Measurements from ENCODE around the gene AGPAT4. TPM values are rescaled to one million over a fixed set of nuclear protein-coding genes. Genes with fewer than 3 reads are reported as not detected.

The AGPAT4 gene
- total RNA-seq, 2 donors from 2014 or later: 3.6 to 9.2 TPM

- H3K9ac ChIP-seq (ENCODE audit: low read depth in 2 of 2, low read length in 2 of 2): no peak overlapping the region
- DNase-seq: no peak
- no peak overlapping the region for H3K27ac ChIP-seq
- H3K4me1 ChIP-seq: no peaks in the 10 kb centered on the region
- no peak overlapping the region for H3K4me3 ChIP-seq
- intact Hi-C loops (cut with DNase I): no loop called here
- no peaks in the 10 kb centered on the region for H3K36me3 ChIP-seq
- TF ChIP-seq, protein P1, sequence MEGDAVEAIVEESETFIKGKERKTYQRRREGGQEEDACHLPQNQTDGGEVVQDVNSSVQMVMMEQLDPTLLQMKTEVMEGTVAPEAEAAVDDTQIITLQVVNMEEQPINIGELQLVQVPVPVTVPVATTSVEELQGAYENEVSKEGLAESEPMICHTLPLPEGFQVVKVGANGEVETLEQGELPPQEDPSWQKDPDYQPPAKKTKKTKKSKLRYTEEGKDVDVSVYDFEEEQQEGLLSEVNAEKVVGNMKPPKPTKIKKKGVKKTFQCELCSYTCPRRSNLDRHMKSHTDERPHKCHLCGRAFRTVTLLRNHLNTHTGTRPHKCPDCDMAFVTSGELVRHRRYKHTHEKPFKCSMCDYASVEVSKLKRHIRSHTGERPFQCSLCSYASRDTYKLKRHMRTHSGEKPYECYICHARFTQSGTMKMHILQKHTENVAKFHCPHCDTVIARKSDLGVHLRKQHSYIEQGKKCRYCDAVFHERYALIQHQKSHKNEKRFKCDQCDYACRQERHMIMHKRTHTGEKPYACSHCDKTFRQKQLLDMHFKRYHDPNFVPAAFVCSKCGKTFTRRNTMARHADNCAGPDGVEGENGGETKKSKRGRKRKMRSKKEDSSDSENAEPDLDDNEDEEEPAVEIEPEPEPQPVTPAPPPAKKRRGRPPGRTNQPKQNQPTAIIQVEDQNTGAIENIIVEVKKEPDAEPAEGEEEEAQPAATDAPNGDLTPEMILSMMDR (IDR thresholded peaks at IDR 0.05): no peak
- H3K9me3 ChIP-seq: no peaks in the 10 kb centered on the region
- H3K27me3 ChIP-seq: no peaks in the 10 kb centered on the region
These were observed 7.2 kb downstream of the AGPAT4 start for GRCh38 chr6:161266513-161267230.

- no peaks in the 10 kb centered on the region for H3K4me1 ChIP-seq
- intact Hi-C loops (cut with DNase I): no loop called here
- no peak for DNase-seq
- no peak overlapping the region for H3K4me3 ChIP-seq
- H3K27ac ChIP-seq: no peak overlapping the region
- H3K9ac ChIP-seq (ENCODE audit: low read depth in 2 of 2, low read length in 2 of 2): no peak overlapping the region
- TF ChIP-seq, protein P1 (IDR thresholded peaks at IDR 0.05): no peak
- H3K27me3 ChIP-seq: no peaks in the 10 kb centered on the region
- no peaks in the 10 kb centered on the region for H3K9me3 ChIP-seq
- no peaks in the 10 kb centered on the region for H3K36me3 ChIP-seq
These were observed 7.9 kb downstream of the AGPAT4 start for GRCh38 chr6:161265975-161266374.

DNA sequence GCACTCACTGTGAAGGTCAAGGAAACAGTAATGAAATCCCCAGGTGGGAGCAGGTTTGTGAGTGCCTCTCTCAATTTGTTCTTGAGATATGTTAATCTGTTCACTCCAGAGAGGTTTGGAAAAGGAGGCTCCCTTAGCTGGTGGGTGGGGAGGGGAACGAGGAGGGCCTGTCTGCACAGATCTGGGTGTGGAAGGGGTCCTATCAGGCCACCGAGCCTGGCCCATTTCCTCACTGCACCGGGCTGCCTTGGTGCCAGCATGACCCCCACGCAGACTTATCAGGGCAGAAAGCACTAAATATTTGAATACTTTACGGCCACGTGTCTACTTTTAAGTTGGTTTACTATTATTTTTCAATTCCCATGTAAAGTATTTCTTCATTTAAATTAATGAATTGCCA is 8.3 kb downstream of the AGPAT4 start:
- H3K27me3 ChIP-seq: no peaks in the 10 kb centered on the region
- no peaks in the 10 kb centered on the region for H3K36me3 ChIP-seq
- no peaks in the 10 kb centered on the region for H3K4me1 ChIP-seq
- no peaks in the 10 kb centered on the region for H3K9me3 ChIP-seq
- TF ChIP-seq, protein P1 (IDR thresholded peaks at IDR 0.05): no peak
- H3K4me3 ChIP-seq: no peak overlapping the region
- intact Hi-C loops (cut with DNase I): no loop called here
- no peak overlapping the region for H3K9ac ChIP-seq (ENCODE audit: low read depth in 2 of 2, low read length in 2 of 2)
- DNase-seq: no peak
- H3K27ac ChIP-seq: no peak overlapping the region

- Histone ChIP-seq H3K4me3 (no peak overlapping the region), H3K9me3 (no peaks in the 10 kb centered on the region), H3K27ac (no peak overlapping the region), H3K9ac (ENCODE audit: low read depth in 2 of 2, low read length in 2 of 2) (no peak overlapping the region), H3K4me1 (no peaks in the 10 kb centered on the region), H3K36me3 (no peaks in the 10 kb centered on the region), H3K27me3 (no peaks in the 10 kb centered on the region)
- TF ChIP-seq, protein P1 (IDR thresholded peaks at IDR 0.05): no peak
- no peak for DNase-seq
- intact Hi-C loops (cut with DNase I): no loop called here
These were observed 9.7 kb downstream of the AGPAT4 start for GRCh38 chr6:161264181-161264580.

DNA sequence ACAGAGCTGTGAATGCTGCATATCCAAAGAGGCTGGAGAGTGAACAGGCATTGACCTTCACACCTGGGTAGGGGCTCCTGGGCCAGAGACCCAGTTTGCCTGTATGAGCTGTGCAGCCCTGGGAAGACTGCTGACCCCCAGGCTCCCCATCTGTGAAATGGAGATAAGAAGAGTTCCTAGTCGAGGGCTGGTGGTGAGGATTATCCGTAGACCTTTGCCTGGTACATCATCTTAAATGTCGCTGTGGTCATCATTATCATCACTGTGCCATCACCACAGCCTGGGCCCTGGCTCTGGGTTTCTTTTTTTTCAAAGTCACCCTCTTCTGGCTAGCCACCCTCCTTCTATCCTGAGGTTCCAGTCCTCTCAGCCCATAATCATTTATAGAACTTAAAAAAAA is 12.0 kb downstream of the AGPAT4 start:
- Histone ChIP-seq H3K27me3 (no peaks in the 10 kb centered on the region), H3K9ac (ENCODE audit: low read depth in 2 of 2, low read length in 2 of 2) (no peak overlapping the region), H3K27ac (no peak overlapping the region), H3K4me3 (no peak overlapping the region), H3K4me1 (no peaks in the 10 kb centered on the region), H3K9me3 (no peaks in the 10 kb centered on the region), H3K36me3 (no peaks in the 10 kb centered on the region)
- TF ChIP-seq, protein P1 (IDR thresholded peaks at IDR 0.05): no peak
- intact Hi-C loops (cut with DNase I): no loop called here
- no peak for DNase-seq
